Adrenal gland (tissue), 12 donors: ENCODE data around the gene SLC8A3. TPM values are rescaled to one million over a fixed set of nuclear protein-coding genes. Genes with fewer than 3 reads are reported as not detected.

Source experiments
- DNase-seq, 7 donors: peaks; one replicate each; pipeline ENCODE4 v3.0.0-alpha.2; 2019 to 2020
- H3K27ac ChIP-seq, 5 donors: fragments of 200-600 bp; sonication (generic) in 4 of 5; 1 replicate in 3 of 5; 2 replicates in 2 of 5; pipeline versions ENCODE4 v1.5.1 to v1.8.0; 2016 to 2020; ENCODE audit warnings: mild to moderate bottlenecking in 1 of 5
- H3K27me3 ChIP-seq: fragments of 200-600 bp; 2 replicates; pipeline ENCODE4 v1.8.0; 2021
- H3K36me3 ChIP-seq, 2 donors: fragments of 200-600 bp; replicated peaks in 1 of 2; 1 replicate in 1 of 2; 2 replicates in 1 of 2; pipeline versions ENCODE4 v1.5.1 to v1.8.0; 2018 to 2022
- H3K4me1 ChIP-seq, 2 donors: fragments of 200-600 bp; replicated peaks in 1 of 2; 1 replicate in 1 of 2; 2 replicates in 1 of 2; pipeline versions ENCODE4 v1.5.1 to v1.8.0; 2018 to 2021
- H3K4me3 ChIP-seq, 4 donors: fragments of 200-600 bp; sonication (generic) in 3 of 4; one replicate each; pipeline ENCODE4 v1.5.1; 2016 to 2018
- H3K9me3 ChIP-seq, 3 donors: fragments of 200-600 bp; sonication (generic) in 1 of 3; replicated peaks in 1 of 3; 1 replicate in 2 of 3; 2 replicates in 1 of 3; pipeline versions ENCODE4 v1.5.1 to v1.8.0; 2016 to 2021
- CTCF ChIP-seq, 6 experiments: fragments of 450-650 bp in 4 of 6; fragments of 200-600 bp in 2 of 6; sonication (generic) in 1 of 6; IDR thresholded peaks; 1 replicate in 5 of 6; 2 replicates in 1 of 6; pipeline versions ENCODE4 v1.5.1 to v1.8.0; 2016 to 2021; ENCODE audit warnings: antibody characterized with exemption in 6 of 6, mild to moderate bottlenecking in 2 of 6, moderate library complexity in 1 of 6
- POLR2A ChIP-seq, 2 donors: fragments of 450-650 bp; IDR thresholded peaks; one replicate each; pipeline ENCODE4 v1.6.1; 2017; ENCODE audit warnings: antibody characterized with exemption in 2 of 2, mild to moderate bottlenecking in 2 of 2, moderate library complexity in 1 of 2
- WGBS, 4 donors: extraction: QIAGEN DNeasy Blood & Tissue Kit in 2 of 4; methylation state at CpG; one replicate each; pipeline versions ENCODE4 v1.1.5 to v1.1.7; 2013 to 2017; 5-methylcytosine and 5-hydroxymethylcytosine counted together
- intact Hi-C, 2 donors: fragments of 100-400 bp; cut with DNase I; formaldehyde crosslinking; loops; one replicate each; pipeline versions ENCODE4 v1.14.1 to v1.15.0; 2022 to 2023
- polyA plus RNA-seq, 3 donors: library from polyadenylated mRNA; stranded (reverse); fragments of 200-250 nt in 2 of 3; fragments of 350-450 nt in 1 of 3; fragmentation: Illumina TruSeq in 1 of 3; extraction: RNeasy Lipid Tissue Mini Kit (QIAGEN cat#74804) in 1 of 3; gene quantifications; one replicate each; pipeline ENCODE4 v1.2.3, GENCODE V29; 2013 to 2014
- total RNA-seq, 9 donors: library from RNA; depleted of rRNA in 4 of 9; stranded (reverse); fragments of >200 nt in 4 of 9; fragments of 120-200 nt in 1 of 9; fragmentation: NEBNext Ultra II Directional in 1 of 9; extraction: Animal tissue kit (Norgen Biotek cat#: 25700) in 1 of 9; gene quantifications; one replicate each; pipeline versions ENCODE4 v1.1.0 to v1.2.4, GENCODE V29; 2013 to 2023
- donor health status: healthy with polysubstance abuse.
- donor health status: Bipolar disorder and iron deficiency.
- donor health status: DM: yes; HTN: yes; CAD: no.
- donor health status: DM: no; HTN: no; CAD: no.
- donor health status: DM: no; HTN: no; CAD: no.
- donor health status: DM: yes; HTN: yes; CAD: no.

Gene SLC8A3
- total and polyA plus RNA-seq, 12 donors, result 0.08 to 2.1 (median 0.62) TPM; not detected in 4

- Histone ChIP-seq H3K36me3 (no peaks in the 10 kb centered on the region), H3K4me3 (no peak overlapping the region), H3K4me1 (no peaks in the 10 kb centered on the region), H3K9me3 (no peaks in the 10 kb centered on the region), H3K27me3 (no peaks in the 10 kb centered on the region), H3K27ac (no peak overlapping the region)
- DNase-seq, result no peak
- TF ChIP-seq POLR2A (IDR thresholded peaks at IDR 0.05), result no peak
- TF ChIP-seq CTCF (IDR thresholded peaks at IDR 0.05), result no peak
- WGBS, 4 donors, result 86 to 91% (median 89%) methylated on average over 4 to 5 of the region's 5 CpGs
- intact Hi-C loops, result no loop called here
Measured at GRCh38 chr14:70067810-70068209, 120.9 kb downstream of the SLC8A3 start.

GRCh38 chr14:70064136-70064865 lies 124.5 kb downstream of the SLC8A3 start:
- 67 to 77% (median 71%) methylated on average over 11 of the region's 11 CpGs for WGBS, 4 donors
- intact Hi-C loops, result no loop called here
- no peak overlapping the region for H3K27ac ChIP-seq
- no peaks in the 10 kb centered on the region for H3K36me3 ChIP-seq
- H3K4me1 ChIP-seq, result no peaks in the 10 kb centered on the region
- H3K9me3 ChIP-seq, result no peaks in the 10 kb centered on the region
- TF ChIP-seq POLR2A (IDR thresholded peaks at IDR 0.05) (no peak), CTCF (IDR thresholded peaks at IDR 0.05) (no peak)
- no peak for DNase-seq
- H3K27me3 ChIP-seq, result no peaks in the 10 kb centered on the region
- no peak overlapping the region for H3K4me3 ChIP-seq

GRCh38 chr14:70061108-70061507 lies 127.6 kb downstream of the SLC8A3 start:
- H3K4me1 ChIP-seq, result no peaks in the 10 kb centered on the region
- no peak overlapping the region for H3K27ac ChIP-seq
- DNase-seq, result no peak
- WGBS, 4 donors, result 62 to 72% (median 67%) methylated on average over 2 of the region's 2 CpGs
- intact Hi-C loops, result no loop called here
- H3K9me3 ChIP-seq, result no peaks in the 10 kb centered on the region
- no peak overlapping the region for H3K4me3 ChIP-seq
- peaks cover 4% of the 10 kb centered on the region for H3K27me3 ChIP-seq
- no peaks in the 10 kb centered on the region for H3K36me3 ChIP-seq
- TF ChIP-seq CTCF (IDR thresholded peaks at IDR 0.05) (no peak), POLR2A (IDR thresholded peaks at IDR 0.05) (no peak)

- H3K9me3 ChIP-seq, result no peaks in the 10 kb centered on the region
- no peak for DNase-seq
- no peak overlapping the region for H3K4me3 ChIP-seq
- 74 to 86% (median 80%) methylated on average over 2 of the region's 2 CpGs for WGBS, 4 donors
- H3K27me3 ChIP-seq, result peaks cover 8% of the 10 kb centered on the region
- H3K4me1 ChIP-seq, result no peaks in the 10 kb centered on the region
- H3K27ac ChIP-seq, result no peak overlapping the region
- H3K36me3 ChIP-seq, result no peaks in the 10 kb centered on the region
- intact Hi-C loops, result no loop called here
- TF ChIP-seq CTCF (IDR thresholded peaks at IDR 0.05) (no peak), POLR2A (IDR thresholded peaks at IDR 0.05) (no peak)
Measured at GRCh38 chr14:70059545-70059944, 129.2 kb downstream of the SLC8A3 start.
